Measurements from ENCODE around the gene MSRB3. TPM values are rescaled to one million over a fixed set of nuclear protein-coding genes. Genes with fewer than 3 reads are reported as not detected.
A peak's percentile ranks its signal among the peaks of the same experiment; 100 is the strongest.

The MSRB3 gene
- total RNA-seq, 4 donors from 2014 or later, result 12.0 to 29.2 (median 18.5) TPM

DNA sequence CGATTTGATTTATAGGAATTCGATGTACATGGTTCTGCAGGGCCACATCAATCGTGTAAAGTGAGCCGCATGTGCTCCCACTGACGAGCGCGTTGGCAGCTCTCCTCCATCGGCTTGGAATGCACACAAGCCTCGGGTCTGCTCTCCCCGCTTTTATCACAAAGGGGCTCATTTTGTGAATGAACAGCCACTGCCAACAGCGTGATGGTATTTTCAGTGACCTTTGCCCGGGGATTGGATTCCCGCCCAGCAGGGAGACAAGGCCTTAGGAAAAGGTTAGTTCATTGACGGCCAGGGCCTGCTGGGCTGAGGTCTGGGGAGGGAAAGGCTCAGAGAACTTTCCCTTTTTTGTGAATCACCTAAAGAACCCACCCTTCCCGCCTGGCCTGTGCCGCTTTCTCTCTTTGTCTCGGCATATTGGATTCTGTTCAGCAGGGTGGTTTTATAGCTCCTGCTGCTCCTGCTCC lies 232.1 kb downstream of the MSRB3 start:
- no peaks in the 10 kb centered on the region for H3K9me3 ChIP-seq
- TF ChIP-seq, protein P1, sequence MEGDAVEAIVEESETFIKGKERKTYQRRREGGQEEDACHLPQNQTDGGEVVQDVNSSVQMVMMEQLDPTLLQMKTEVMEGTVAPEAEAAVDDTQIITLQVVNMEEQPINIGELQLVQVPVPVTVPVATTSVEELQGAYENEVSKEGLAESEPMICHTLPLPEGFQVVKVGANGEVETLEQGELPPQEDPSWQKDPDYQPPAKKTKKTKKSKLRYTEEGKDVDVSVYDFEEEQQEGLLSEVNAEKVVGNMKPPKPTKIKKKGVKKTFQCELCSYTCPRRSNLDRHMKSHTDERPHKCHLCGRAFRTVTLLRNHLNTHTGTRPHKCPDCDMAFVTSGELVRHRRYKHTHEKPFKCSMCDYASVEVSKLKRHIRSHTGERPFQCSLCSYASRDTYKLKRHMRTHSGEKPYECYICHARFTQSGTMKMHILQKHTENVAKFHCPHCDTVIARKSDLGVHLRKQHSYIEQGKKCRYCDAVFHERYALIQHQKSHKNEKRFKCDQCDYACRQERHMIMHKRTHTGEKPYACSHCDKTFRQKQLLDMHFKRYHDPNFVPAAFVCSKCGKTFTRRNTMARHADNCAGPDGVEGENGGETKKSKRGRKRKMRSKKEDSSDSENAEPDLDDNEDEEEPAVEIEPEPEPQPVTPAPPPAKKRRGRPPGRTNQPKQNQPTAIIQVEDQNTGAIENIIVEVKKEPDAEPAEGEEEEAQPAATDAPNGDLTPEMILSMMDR (IDR thresholded peaks at IDR 0.05), result no peak
- no peak for TF ChIP-seq POLR2A (IDR thresholded peaks at IDR 0.05)
- peaks cover under 1 to 7% of the 10 kb centered on the region in 2 donors for H3K4me1 ChIP-seq
- intact Hi-C loops (cut with DNase I), result no loop called here
- no peak for DNase-seq
- 69 to 77% methylated on average over 17 of the region's 17 CpGs for WGBS, 2 donors
- no peaks in the 10 kb centered on the region for H3K36me3 ChIP-seq
- H3K4me3 ChIP-seq (replicated peaks in 1 of 3), result no peak overlapping the region
- no peak overlapping the region for H3K27ac ChIP-seq
- no peaks in the 10 kb centered on the region for H3K27me3 ChIP-seq

DNA sequence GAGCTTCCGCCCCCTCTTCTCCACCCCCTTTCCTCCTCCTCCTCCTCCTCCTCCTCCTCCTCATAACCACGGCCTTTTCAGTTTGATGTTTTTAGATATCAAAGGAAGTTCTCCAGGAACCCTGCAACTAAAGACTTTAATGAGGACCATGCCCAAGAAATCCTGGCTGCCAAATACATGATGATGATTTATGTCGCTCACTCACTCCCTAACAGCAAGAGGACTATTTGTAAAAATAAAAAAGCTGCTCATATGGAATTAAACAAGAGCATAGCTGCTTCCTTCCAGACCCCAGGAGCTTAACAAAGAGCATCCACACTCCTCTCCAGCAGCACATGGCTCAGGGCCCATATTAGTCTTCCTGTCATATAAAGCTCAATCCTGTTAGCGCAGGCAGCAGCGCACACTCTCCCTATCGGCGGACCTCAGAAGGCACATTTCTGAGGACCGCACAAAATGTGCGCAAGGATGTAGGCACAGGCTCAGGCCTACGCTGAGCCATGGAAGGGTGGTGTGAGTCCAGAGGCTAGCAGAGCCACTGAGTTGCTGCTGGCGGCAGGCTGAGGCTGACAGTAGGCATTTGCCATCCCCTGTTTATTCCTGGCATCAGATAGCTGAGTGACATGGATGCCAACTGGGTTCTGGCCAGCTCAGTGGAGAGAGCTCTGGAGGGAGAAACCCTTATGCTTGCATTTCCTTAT lies 232.8 kb downstream of the MSRB3 start:
- TF ChIP-seq, protein P1 (IDR thresholded peaks at IDR 0.05), result no peak
- no peak for TF ChIP-seq POLR2A (IDR thresholded peaks at IDR 0.05)
- Histone ChIP-seq H3K27ac (no peak overlapping the region), H3K4me1 (peaks cover 0 to 4% of the 10 kb centered on the region in 2 donors), H3K36me3 (no peaks in the 10 kb centered on the region), H3K9me3 (no peaks in the 10 kb centered on the region), H3K4me3 (replicated peaks in 1 of 3) (no peak overlapping the region), H3K27me3 (no peaks in the 10 kb centered on the region)
- peak; percentile 19 to 36 for DNase-seq
- 84 to 86% methylated on average over 6 to 9 of the region's 11 CpGs for WGBS, 2 donors
- intact Hi-C loops (cut with DNase I), result no loop called here

DNA sequence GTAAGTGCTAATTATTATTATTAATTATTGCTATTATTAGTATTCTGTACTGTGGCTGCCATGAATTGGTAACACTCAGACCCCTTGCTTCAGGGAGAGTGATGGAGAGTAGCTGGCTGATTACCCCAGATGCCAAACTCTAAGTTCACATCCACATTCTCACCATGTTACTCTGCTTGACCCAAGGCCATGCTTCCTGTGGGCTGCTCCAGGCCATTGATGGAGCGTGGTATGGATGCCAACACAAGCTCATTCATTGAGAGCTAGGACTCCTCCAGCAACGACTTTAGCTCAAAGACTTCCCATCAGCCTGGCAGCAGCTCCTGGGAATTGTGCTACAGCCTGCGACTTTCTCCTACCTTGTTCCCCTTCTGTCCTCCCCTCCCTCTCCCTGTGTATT lies 233.4 kb downstream of the MSRB3 start:
- intact Hi-C loops (cut with DNase I), result no loop called here
- H3K4me1 ChIP-seq, result peaks cover 0 to 4% of the 10 kb centered on the region in 2 donors
- no peak for DNase-seq
- no peaks in the 10 kb centered on the region for H3K9me3 ChIP-seq
- no peak overlapping the region for H3K27ac ChIP-seq
- H3K27me3 ChIP-seq, result no peaks in the 10 kb centered on the region
- H3K4me3 ChIP-seq (replicated peaks in 1 of 3), result no peak overlapping the region
- TF ChIP-seq, protein P1 (IDR thresholded peaks at IDR 0.05), result no peak
- no peak for TF ChIP-seq POLR2A (IDR thresholded peaks at IDR 0.05)
- WGBS, 2 donors, result 86 to 90% methylated on average over 3 of the region's 3 CpGs
- no peaks in the 10 kb centered on the region for H3K36me3 ChIP-seq

Other genes starting within 250 kb of the MSRB3 start
- gene WIF1, start 157.4 kb upstream of the MSRB3 start, total RNA-seq, result not detected
- 10 to 100 TPM; 45.4 to 64.0 (median 49.3) TPM for gene LEMD3, start 109.1 kb upstream of the MSRB3 start, total RNA-seq

Data from thyroid gland (tissue), 4 donors.